Retinal pigment epithelial cell (primary cell): ENCODE measurements around the gene ARL5C.

Source experiments
- DNase-seq: peaks from one replicate; pipeline ENCODE4 v3.0.0-alpha.2; 2010; ENCODE audit warnings: low read depth
- H3K4me3 ChIP-seq: 2 replicates; pipeline ENCODE4 v1.5.1; 2011; ENCODE audit warnings: mild to moderate bottlenecking, low read length, control low read depth, moderate library complexity
- TF ChIP-seq, protein P1 (sequence below): conservative IDR thresholded peaks from 2 replicates; pipeline ENCODE4 v1.5.1; 2011; ENCODE audit warnings: low read depth, low read length, control low read depth, inconsistent platforms

Gene ARL5C

DNA sequence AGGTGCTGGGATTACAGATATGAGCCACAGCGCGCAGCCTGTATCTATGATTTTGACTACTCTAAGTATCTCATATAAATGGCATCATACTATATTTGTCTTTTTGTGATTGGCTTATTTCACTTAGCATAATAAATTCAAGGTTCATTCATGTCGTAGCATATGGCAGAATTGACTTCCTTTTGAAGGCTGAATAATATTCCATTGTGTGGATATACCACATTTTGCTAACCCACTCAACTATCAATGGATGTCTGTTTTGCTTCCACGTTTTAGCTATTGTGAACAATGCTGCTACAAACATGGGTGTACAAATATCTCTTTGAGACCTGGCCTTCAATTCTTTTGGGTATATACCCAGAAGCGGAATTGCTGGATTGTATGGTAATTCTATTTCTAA, 24.7 kb downstream of the ARL5C start:
- TF ChIP-seq, protein P1, sequence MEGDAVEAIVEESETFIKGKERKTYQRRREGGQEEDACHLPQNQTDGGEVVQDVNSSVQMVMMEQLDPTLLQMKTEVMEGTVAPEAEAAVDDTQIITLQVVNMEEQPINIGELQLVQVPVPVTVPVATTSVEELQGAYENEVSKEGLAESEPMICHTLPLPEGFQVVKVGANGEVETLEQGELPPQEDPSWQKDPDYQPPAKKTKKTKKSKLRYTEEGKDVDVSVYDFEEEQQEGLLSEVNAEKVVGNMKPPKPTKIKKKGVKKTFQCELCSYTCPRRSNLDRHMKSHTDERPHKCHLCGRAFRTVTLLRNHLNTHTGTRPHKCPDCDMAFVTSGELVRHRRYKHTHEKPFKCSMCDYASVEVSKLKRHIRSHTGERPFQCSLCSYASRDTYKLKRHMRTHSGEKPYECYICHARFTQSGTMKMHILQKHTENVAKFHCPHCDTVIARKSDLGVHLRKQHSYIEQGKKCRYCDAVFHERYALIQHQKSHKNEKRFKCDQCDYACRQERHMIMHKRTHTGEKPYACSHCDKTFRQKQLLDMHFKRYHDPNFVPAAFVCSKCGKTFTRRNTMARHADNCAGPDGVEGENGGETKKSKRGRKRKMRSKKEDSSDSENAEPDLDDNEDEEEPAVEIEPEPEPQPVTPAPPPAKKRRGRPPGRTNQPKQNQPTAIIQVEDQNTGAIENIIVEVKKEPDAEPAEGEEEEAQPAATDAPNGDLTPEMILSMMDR, result no peak
- H3K4me3 ChIP-seq, result no peak overlapping the region
- no peak for DNase-seq

DNA sequence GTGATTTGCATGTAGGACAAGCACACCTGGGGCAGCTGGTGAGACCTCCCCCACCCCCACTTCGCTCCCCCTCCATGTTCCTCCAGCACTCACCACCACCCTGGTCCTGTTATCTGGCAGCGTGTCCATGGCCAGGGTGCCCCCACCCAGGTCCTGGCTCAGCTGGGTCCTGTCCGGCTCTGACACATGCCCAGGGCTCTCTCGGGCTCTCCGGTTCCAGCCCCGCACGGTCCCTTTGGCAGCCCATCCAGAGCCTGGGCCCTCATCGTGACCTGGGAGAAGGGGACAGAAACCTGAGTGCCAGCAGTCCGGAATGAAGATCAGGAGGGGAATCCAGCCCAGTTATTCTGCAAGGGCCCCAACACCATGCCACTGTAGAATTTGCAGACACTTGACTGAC, 26.4 kb downstream of the ARL5C start:
- H3K4me3 ChIP-seq, result no peak overlapping the region
- no peak for DNase-seq
- TF ChIP-seq, protein P1, result no peak

DNA sequence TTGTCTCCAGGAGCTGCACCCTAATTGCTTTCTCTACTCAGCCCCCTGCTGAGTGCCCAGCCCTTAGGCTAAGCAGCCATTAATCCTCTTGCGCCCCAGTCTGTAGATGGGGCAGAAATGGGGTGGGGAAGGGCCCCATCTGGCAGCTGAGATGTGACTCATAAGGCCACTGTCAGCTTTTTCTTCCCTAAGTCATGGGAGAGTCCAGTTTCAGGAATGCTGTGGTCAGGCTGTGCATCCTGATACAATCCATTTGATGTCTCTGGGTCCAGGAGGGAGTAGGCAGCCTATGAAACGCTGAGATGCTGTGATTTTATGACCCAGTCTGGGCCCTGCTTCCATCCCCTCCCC, 26.8 kb downstream of the ARL5C start:
- H3K4me3 ChIP-seq, result no peak overlapping the region
- peak; percentile 51 for DNase-seq
- TF ChIP-seq, protein P1, result no peak

DNA sequence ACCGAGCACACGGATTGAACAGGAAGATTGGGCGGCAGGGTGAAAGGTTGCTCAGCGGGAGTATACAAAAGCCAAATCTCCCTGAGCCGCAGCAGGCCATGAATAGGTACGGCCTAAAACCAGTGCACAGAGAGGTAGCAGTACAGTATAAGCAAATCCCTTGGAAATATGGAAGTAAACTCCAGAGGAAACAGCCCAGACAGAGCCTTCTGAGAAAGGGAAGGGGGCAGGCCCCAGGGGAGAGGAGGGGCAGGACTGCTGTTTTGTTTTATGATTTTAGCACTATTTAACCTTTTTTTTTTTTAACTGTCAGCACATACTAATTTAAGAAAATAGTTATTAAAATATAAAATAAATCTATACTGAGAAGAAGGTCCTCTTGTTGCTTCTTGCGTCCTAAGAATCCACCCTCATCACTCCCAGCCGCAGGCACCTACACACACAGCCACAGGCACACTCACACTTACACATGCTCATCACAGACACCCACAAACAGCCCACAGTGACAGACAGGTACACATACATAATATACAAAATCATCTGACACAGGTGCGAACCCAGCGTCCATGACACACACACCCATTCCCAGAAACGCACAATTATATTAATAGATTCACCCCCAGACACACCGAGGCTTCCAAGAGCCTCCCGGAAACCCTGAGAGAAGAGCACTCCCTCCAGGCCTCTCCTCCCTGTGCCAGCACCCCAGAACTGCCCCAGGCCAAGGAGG, 27.4 kb downstream of the ARL5C start:
- H3K4me3 ChIP-seq, result no peak overlapping the region
- TF ChIP-seq, protein P1, result no peak
- DNase-seq, result no peak

DNA sequence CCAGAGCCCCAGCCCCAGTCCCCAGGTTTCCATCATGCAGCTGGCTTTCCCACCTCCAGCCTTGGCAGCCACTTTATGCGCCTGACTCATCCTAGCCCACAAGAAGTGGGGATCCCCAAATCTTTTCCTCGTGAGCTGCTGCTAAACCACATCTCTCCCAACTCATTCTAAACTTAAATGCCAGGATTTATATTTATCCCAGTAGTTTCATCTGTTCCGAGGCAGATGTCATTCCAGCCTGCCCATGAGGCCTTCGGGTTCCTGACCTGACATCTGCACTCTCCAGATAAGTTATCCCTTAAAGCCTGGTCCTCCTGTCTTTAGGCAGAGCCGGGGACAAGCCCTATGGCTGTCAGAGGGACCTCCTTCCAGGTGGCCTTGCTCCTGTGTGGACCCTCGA, 31.1 kb downstream of the ARL5C start:
- TF ChIP-seq, protein P1, result no peak
- no peak for DNase-seq
- H3K4me3 ChIP-seq, result no peak overlapping the region

DNA sequence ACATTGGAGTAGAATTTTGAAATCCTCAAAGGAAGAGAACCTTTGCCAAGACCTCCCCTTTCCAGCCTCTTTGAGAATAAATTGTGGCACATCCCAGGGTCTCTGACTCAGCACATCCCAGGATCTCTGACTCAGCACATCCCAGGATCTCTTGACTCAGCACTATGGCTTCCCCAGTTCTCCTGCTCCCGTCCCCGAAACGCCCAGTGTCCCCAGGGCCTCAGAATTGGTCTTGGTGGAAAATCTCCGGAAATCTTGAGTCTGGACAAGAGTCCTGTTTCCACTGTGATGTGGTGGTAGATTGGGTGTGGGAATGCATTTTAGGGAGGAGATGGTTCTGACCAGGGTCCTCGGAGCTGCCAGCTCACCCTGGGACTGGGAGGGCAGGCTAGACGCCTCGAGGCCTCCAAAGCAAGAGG, 33.8 kb downstream of the ARL5C start:
- TF ChIP-seq, protein P1, result no peak
- DNase-seq, result no peak
- no peak overlapping the region for H3K4me3 ChIP-seq

DNA sequence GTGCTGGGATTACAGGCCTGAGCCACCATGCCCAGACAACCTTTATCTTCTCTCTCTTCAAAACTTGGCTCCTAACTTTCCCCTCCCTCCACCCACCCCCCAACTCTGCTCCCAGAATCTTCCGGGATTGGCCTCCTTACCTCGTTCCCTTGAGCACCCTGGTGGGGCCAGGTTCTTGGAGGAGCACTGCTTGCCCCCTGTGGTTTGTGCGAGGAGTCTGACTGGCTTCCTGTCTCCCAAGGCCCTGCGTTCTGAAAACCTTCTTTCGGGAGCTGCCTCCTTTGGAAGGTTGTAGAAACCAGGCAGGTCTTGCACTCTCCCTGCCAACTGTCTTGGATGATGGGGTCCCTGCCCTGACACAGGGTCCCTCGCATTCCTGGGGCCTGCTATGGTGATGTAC, 34.3 kb downstream of the ARL5C start:
- DNase-seq, result no peak
- TF ChIP-seq, protein P1, result no peak
- no peak overlapping the region for H3K4me3 ChIP-seq
